ENCODE data around the gene INTS1.

- no peak for TF ChIP-seq POLR2A (IDR thresholded peaks at IDR 0.05; ENCODE audit: low read depth, low read length)
- TF ChIP-seq PAX5 (IDR thresholded peaks at IDR 0.05; ENCODE audit: insufficient read depth, low read length, severe bottlenecking): no peak
- TF ChIP-seq SPI1 (IDR thresholded peaks at IDR 0.05; ENCODE audit: low read depth, low read length): no peak
- no peak for TF ChIP-seq POLR2AphosphoS5 (IDR thresholded peaks at IDR 0.05; ENCODE audit: low read depth, low read length)
- no peak for TF ChIP-seq TAF1 (IDR thresholded peaks at IDR 0.05; ENCODE audit: low read depth, low read length)
- TF ChIP-seq POU2F2 (IDR thresholded peaks at IDR 0.05; ENCODE audit: low read depth, low read length): no peak
These were observed 66.0 kb downstream of the INTS1 start for GRCh38 chr7:1438208-1438607.
